Measurements from ENCODE around the gene CLIC2. TPM values are rescaled to one million over a fixed set of nuclear protein-coding genes. Genes with fewer than 3 reads are reported as not detected.

CLIC2 gene
- 0.54 and 0.97 TPM in 2 replicates for total RNA-seq

DNA sequence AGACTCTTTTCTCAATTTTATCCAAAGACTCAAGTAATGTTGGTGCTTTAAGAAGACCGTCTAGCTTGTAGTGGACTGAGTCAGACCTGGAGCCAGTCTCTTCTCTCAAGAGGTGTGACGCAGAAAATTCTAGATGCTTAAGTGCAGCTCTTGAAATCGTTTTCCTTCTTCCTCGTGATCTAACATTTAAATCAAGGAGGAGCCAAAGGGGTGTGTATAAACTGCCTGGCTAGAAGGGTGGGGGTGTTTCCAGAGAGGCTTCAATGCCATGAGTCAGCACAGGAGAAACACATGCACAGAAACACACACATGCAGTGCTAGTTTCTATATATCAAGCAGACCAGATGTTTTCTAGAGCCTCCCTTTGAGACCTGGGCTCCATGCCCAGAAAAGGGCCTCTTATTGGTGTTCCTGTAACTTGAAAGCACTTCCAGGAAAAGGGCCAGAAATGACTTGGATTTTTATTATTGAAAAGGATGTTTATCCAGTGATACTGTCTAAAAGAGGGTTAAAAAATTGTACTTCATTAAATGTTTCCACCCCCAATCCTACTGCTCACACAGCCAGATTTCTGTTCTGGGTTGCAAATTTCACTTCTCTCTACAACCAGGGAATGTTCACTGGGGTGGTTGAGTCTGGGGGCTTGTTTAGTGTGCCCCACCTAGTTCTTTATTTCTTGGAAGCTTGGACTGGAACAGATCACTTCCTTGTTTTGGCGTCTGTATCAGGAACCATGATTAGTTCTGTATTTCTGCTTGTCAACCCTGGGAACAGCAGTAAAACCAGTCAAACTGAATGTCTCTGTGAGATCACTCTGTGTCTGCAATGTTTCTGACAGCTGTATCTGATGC, at the start of gene CLIC2:
CLIC2 (minus strand) TSS at position 129 of the 851 bp plus-strand sequence. CDS start 187 bp downstream, outside the sequence.

DNA sequence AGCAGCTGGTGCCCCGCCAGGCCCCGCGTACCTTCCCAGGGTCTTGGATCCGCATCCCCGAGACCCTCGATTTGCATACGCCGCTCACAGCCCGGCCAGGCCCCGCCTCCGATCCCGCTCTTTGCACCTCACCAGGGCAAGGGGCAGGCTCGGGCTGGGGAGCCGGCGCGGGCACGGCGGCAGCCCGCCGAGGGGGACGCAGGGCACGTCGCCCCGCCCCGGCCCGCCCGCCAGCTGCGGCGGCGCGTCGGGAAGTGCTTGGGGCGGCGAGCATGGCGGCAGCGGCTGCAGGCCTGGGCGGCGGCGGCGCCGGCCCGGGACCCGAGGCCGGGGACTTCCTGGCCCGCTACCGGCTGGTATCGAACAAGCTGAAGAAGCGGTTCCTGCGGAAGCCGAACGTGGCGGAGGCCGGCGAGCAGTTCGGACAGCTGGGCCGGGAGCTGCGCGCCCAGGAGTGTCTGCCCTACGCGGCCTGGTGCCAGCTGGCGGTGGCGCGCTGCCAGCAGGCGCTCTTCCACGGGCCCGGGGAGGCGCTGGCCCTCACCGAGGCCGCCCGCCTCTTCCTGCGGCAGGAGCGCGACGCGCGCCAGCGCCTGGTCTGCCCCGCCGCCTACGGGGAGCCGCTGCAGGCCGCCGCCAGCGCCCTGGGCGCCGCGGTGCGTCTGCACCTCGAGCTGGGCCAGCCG, 47.6 kb upstream of the CLIC2 start, which contains the start of gene F8A2:
F8A2 (plus strand) TSS at position 253 of the 686 bp plus-strand sequence; CDS start at position 273, 20 bp downstream.

DNA sequence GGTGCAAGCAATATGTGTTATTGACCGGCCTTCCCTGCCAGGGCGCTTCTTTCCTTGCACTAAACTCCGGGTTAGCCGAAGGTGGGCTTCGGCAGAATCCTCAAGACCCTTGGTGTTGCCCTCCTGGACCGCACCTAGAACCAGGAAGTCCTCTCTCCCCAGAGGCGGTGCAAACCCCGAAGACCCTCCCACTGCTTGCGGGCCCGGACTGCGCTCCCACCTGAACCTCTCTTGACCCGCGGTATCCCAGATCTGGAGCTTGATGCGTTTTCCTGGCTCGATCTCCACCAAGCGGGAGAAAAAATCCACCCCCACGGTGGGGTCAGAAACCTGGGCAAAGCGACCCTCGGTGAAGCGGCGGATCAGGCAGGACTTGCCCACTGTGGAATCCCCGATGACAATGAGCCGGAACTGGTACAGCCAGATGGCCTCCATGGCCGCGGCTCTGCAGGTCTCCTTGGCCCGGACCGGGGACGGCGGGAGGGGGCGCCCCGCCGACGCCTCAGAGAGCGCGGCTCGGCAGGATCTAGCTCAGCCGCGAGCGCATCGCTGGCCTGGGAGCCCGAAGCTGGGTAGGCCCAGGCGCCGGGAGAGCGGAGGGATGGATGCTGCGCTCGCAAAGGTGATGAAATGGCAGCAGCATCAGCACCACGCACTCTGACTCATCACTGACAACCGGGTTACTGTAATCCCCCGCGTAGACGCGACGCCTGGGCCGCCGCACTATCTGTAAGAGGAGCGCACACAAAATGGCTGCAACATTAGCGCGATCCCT, 70.4 kb downstream of the CLIC2 start, which contains the start of gene RAB39B:
RAB39B (minus strand) TSS at position 638 of the 775 bp plus-strand sequence; CDS start at position 435, 203 bp downstream.

Other genes with a start within 250 kb of the CLIC2 start
- 52.4 and 53.6 TPM in 2 replicates for gene VBP1, start 118.2 kb downstream of the CLIC2 start, total RNA-seq
- gene RAB39B, start 70.1 kb downstream of the CLIC2 start, total RNA-seq: not detected in 2 replicates
- not detected in 2 replicates for gene F8A2, start 47.5 kb upstream of the CLIC2 start, total RNA-seq
- 9.4 and 11.0 TPM in 2 replicates for gene F8A3, start 124.0 kb upstream of the CLIC2 start, total RNA-seq